GM21723 (cell line): ENCODE results near the gene NTM.
A peak's percentile ranks its signal among the peaks of the same experiment; 100 is the strongest.

Experiments used
- ATAC-seq: cut with Tn5 transposase; IDR thresholded peaks from one replicate; pipeline ENCODE4 v1.9.1; 2021; ENCODE audit warnings: mild to moderate bottlenecking, moderate library complexity; ENCODE audit not compliant: unreplicated experiment

NTM gene

DNA sequence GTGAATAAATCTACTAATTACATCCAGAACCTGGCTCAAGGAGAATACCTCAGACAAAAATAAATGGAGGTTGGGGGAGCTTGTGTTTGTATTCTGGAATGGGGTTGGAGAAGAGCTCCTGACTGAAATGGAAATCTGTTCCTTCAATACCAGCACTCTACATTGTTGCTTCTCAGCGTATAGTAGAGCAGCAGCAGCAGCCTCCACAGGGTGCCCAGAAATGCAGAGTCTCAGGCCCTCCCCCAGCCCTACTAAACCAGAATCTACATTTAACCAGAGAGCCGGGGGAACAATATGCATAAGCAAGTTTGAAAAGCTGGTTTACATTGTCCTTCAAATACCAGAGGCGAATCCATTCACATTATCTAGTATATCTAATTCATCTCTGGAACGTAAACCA, 474.8 kb downstream of the NTM start:
- no peak for ATAC-seq

DNA sequence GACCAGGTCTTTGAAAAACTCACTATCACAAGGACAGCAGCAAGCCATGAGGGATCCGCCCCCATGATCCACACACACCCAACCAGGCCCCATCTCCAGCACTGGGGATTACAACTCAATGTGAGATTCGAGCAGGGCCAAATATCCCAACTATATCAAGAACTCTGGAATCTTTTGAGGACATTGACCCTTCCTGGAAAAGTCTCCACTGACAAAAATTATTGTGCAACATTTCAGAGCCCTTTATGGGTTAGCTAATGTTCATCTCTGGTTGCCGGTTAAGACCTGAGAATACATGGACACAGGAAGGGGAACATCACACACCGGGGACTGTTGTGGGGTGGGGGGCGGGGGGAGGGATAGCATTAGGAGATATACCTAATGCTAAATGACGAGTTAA, 479.1 kb downstream of the NTM start:
- no peak for ATAC-seq

DNA sequence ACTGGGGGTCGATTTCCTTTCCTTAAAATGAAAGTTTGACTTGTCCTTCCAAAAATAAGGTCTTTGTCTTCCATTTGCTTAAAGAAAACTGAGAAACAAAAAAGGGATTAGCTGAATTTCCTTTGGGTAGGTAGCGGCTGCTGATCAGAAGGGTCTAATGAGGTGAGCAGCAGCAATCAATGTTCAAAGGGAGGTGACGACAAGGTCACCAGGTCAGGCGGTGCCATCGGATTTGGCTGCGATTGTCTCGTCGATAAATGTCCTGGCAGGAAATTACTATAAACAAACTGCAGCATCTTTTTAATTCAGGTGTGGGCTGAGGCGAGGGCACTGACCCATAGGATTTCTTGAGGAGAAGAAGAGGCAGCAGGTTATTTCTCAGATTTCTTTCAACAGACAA, 480.1 kb downstream of the NTM start:
- no peak for ATAC-seq

DNA sequence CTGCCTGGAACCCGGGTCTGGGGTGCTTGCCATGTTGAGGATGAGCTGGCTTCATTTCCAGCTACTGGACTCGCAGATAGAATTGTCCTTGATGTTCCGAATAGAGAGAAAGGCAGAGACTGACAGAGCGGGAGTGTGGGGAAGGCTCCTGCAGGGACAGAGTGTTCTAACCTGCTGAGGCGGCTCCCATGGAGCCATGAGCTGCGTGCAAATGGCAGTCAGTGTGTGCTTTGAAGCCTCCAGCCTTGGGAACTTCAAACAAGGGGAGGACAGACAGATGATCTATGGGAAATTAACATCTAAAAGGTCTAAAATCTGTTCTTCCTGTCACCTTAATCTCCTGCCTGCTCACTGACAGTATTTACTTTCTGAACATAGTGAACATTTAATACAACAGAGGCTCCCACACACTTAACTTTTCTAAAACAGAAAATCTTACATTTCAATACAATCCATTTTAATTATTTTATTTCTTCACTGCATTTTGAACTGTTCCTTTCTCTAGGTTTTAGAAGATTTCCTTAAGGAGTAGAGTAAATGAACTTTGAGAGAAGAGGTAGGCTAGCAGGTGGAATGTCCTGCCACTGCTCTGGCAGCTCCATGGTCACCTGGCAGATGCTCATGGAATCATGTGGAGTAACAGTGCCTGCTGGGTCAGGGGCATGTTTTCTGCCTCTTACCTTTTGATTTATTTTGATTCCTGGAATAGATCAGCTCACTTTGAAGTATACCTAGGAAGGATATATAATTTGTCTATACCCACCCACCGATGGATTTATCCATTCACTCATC, 481.7 kb downstream of the NTM start:
- no peak for ATAC-seq

GRCh38 chr11:131852757-131853156, 482.3 kb downstream of the NTM start:
- no peak for ATAC-seq

- no peak for ATAC-seq
Measured at GRCh38 chr11:131854391-131854790, 484.0 kb downstream of the NTM start.

DNA sequence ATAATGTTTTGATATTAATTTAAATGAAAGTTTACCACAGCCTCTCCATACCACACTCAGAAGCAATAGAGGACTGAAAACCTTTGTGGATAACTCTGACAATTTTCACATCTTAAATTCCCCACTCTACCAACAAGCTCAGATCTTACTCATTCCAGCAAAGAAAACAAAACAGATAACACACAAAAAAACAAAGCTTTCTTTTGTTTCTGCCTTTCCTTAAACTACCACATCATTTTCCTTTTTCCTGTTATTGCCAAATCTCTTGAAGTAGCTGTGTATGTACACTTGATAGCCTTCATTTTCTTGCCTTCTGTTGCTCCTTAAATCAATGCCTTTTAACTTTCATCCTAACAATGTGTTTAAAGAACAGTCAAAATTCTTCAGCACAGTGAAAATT, 484.9 kb downstream of the NTM start:
- no peak for ATAC-seq

DNA sequence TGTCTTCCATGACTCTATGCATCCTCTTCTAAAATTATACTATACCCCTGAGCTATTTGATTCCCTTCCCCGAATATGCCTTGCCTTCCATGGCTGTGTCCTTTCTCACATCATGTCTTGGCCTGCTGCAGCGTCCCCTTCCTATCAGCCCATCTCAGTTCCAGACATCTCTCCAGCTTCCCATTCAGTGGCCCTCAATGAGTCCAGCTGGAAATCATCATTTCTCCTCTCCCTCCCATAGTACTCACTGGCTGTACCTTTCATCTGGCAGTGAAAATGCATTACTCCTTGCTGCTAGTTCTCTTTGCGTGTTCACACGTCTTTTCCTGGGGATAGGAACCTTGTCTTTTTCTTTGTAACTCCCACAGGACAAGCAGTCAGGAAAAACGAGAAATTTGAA, 486.8 kb downstream of the NTM start:
- ATAC-seq, result no peak

DNA sequence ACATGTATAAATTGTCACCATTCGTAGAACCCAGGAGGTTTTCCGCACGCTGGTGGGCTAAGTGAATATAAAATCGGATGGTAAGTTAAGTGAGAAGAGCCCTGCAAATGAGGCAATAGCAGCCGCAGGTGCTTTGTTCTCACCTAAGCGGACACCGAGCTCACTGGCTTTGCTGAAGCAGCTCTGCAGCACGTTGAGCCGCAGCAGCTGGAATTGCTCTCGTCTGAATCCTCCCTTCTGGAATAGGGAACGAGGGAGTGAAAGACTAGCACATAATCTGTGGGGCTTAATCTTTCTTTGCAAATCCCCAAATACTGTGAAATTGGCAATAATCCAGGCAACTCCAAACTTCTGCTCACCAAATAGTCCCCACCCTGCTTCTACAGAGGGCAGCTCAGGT, 488.1 kb downstream of the NTM start:
- ATAC-seq, result no peak

DNA sequence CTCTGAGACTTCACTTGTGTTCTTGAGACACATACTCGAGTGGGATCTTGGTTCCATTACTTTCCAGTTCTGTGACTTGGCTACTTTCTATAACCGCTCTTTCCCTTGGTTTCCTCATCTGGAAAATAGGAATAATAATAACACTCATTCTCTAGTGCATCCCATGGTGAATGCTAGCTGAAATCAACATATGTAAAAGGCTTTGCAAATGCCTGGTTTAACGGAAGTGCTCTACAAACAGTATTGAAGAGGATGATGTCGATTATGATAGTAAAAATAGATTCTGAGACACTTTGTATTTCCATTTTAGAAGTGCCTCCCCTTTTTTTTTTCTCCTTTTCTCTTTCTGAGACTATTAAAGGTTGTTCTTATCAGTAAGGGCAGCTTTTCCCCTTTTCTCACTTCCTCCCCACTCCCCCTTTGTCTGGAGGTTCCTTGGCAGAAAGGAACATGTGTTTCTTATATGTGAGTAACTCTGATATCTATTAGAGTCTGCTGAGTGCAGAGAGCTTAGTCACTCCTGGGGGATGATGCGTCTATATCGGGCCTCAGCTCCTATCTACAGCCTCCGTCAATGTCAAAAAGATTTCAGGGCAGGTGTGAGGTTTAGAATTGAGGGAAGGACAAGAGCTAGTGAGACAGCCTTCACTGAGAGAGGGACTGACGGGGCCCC, 489.3 kb downstream of the NTM start:
- no peak for ATAC-seq

DNA sequence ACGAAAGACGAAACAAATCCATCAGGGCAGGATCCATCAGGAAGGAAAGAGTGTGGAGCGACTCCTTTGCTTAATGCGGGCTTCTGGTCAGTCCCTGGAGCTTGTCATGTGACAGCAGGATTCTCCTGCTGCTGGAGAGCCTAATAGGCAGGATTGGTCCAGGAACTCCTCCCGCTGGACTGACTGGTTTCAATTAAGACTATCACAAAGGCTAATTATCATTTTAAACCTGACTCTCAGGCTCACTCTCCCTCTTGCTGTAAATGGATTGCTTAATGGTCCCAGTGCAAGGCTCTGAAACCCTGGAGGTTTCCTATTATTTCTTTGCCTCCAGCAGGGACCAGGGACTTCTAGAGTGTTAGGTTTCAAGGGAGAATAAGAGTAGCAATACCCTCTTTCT, 493.8 kb downstream of the NTM start:
- ATAC-seq, result no peak

DNA sequence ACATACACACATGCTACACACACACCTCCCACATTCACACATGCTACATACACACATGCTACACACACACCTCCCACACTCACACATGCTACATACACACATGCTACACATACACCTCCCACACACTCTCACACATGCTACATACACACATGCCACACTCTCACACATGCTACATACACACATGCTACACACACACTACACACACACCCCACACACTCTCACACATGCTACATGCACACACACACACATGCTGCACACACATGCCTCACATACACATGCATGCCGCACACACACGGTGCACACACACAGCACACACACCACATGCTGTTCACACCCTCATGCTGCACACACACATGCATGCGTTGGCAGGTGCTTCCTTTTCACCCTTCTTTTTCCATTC, 495.4 kb downstream of the NTM start:
- no peak for ATAC-seq

DNA sequence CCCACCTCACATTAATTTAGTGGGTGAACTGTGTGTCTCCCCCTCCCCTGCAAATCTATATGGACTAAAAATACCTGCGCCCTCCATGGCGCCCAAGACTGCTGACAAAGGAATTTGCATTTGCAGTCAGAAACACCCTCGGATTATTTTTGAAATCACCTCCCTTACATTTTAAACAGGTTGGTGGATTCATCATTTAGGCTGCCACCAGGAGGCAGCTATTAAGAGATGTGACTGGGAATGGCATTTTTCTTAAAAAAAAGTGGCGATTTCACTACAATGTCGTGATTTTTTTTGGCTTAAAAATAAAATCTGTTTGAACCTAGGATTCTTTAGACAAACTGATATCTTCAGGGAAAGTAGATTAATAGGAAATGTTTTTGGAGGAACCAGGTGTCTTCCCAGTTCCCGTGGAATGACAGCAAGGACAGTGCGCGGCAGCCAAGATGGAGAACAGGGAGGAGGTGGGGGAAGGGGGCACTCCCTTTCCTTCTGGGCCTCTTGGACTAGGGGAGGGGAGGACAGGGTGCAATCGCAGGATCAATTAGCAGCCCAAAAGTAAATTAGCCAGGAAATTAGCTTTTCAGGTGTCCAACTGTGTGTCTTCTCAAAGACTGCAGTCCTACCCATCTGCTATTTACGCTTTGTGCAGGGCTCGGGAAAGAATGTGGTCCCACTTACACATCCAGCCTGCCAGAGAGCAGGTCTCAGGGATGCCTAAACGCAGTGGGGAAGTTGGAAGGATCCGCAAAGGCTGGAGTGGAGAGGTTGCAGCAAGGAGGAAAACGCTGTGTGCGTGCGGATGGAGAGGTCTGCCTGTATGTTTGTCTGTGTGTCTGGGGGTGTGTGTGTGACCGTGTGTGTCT, 496.4 kb downstream of the NTM start:
- ATAC-seq, result no peak

- ATAC-seq, result peak; percentile 74
Measured at GRCh38 chr11:131867457-131868257, 497.2 kb downstream of the NTM start.

- ATAC-seq, result no peak
Measured at GRCh38 chr11:131868629-131869507, 498.5 kb downstream of the NTM start.

DNA sequence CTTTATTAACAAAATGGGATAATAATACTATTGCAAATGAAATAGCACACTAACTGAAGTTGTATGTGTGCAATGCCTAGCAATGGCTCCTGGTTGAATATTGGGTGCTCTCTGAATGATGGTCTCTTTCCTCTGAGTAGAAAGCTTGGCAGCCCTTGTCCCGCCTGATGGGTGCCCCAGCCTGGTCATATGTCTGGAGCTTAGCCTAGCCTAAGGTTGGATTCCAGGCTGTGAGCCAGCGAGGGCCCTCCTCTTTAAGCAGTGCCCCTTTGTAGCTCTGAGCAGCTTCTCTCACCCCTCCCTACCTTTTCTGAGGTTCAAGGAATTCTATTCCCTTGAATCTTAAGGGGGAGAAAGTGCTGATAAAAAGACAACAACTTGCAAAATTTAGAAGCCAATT, 499.9 kb downstream of the NTM start:
- no peak for ATAC-seq

GRCh38 chr11:131871006-131871405, 500.6 kb downstream of the NTM start:
- ATAC-seq, result no peak

- no peak for ATAC-seq
Measured at GRCh38 chr11:131874070-131874469, 503.7 kb downstream of the NTM start.

DNA sequence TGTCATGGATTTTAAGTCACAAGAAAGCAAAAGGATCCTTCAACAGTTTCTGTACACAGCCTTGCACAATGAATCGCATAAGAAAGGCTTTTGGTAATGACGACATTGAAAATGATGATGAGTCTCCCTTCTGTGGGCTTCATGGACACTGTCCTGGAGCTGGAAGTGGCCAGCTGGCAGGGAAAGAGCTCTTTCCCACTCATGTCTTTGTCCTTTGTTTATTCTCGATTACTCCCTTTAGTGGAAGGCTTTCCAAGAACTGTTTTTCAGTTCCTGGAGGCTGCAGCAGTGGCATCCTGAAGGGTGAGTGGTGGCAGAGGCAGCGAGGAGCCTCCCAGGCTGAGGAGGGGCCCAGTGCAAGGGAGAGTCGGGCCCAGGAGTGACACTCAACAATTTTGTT, 505.2 kb downstream of the NTM start:
- no peak for ATAC-seq
